GM18873 (cell line): ENCODE data around the gene TCOF1.

Experiments
- ATAC-seq: cut with Tn5 transposase; IDR thresholded peaks from one replicate; pipeline ENCODE4 v1.9.1; 2021; ENCODE audit warnings: mild to moderate bottlenecking, moderate library complexity, moderate number of reproducible peaks; ENCODE audit not compliant: unreplicated experiment, low FRiP score

Gene TCOF1

DNA sequence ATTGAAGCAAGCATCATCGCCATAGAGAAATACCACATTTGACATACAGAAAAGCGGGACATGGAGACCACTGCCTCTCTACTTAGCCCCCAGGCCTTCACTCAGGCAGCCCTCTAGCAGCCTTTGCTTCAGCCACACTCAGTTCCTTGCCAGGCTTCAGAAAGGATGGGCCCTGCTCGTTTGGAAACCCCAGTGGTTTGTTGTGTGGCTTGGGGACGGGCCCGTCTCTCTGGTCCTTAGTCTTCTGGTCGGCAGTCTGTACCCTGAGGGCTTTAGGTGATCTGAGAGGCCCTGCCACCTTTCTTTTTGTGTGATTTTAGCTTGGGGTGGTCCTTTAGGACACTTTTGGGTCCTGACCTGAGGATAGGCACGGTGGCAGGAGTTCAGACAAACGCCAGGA, 33.7 kb upstream of the TCOF1 start:
- no peak for ATAC-seq

- no peak for ATAC-seq
Observed at GRCh38 chr5:150325426-150325825, 32.1 kb upstream of the TCOF1 start.

GRCh38 chr5:150326707-150327106, 30.8 kb upstream of the TCOF1 start:
- no peak for ATAC-seq

- ATAC-seq = no peak
Observed at GRCh38 chr5:150327139-150327538, 30.4 kb upstream of the TCOF1 start.

DNA sequence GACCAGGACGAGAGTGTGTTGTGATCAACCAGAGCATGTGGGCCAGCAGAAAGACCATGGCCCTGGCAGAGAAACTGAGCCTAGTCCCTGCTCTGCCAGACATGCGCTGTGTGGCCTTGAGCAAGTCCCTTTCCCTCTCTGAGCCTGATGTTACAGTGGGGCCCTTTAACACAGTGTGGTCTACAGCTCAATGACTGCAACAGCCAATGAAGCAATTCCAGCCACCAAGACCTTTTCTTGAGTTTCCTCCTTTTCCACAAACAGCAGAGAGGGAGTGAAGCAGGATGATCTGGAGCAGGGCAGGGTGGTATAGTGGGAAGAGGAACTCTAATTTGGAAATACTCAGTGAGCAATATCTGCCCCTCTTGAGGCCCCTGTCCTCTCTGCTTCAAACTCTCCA, 29.0 kb upstream of the TCOF1 start:
- no peak for ATAC-seq

DNA sequence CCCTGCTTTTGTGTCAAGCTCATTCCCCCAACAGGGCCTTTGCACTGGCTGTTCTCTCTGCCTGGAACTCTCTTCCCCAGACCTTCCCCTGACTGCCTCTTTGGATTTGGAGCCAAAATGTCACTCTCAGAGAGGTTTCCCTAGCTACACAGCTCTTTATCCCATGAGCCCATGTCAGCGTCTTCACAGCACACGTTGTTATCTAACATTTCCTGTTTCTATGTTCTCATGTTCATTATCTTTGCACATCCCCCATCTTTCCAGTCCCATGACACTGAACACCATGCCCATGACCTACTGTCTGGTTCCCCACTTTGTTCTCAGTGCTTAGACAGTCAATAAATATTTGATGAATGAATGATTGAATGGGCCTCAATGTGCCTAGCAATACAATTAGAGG, 28.5 kb upstream of the TCOF1 start:
- ATAC-seq = no peak

DNA sequence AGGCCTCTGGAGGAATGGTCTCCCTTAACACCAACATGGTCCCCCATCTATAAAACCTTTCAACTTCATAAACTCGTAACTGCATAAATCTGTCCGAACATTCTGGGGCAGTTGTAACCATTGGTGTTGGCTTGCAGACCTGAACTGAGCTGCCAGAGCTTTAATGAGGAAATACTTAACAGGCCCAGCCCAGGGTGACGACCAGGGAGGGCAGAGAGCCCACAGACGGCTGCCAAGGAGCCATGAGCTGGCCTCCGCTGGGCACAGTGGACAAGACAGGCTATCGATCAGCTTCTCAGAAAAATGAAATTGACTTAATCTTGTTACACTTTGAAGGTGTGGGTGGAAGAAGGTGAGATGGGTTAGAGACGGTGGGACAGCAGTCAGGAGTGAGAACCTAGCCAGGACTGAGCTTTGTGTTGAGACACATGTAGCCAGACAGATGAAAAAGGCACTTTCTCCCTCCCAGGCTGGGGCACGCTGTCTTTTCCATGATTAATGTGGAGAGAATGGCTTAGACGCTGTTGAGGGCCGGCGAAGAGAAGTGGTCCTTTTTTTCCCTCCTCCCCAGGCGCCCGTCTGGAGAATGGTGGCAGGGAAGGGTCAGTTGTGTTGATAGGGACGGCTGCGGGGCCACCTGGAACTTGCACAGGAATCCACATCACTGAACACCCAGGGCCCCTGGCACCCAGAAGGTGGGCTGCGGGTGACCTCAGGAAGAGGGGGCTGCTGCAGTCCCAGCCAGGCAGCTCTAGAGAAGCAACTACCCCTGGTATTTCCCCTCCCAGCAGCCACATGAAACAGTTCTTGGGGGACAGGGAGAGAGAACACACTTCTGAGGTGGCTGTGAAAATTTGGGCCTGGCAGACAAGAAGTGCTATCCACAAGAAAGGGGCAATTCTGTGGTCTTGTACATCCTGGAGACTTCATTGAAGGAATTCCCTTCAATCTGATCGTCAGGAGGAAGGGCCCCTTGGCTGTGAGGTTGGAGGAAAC, 27.3 kb upstream of the TCOF1 start:
- ATAC-seq = no peak

DNA sequence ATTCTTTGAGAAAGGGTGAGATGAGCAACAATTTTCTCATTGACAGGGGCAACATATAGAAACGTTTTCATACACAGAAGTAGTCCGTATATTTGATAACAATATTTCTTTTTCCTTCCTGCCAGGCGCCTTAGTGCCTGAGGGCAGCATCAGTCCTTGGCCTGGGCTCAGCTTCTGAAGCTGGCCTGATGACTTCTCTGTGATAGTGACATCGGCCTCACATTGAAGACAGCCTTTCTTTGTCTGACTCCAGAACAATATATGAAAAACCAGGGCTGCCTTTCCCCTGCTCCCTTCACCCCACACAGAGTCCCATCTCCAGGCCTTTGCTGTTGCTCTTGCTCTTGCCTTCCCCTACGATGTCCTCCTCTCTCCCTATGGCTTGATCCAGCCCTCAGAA, 24.1 kb upstream of the TCOF1 start:
- no peak for ATAC-seq

- ATAC-seq = no peak
Observed at GRCh38 chr5:150335778-150336177, 21.7 kb upstream of the TCOF1 start.

DNA sequence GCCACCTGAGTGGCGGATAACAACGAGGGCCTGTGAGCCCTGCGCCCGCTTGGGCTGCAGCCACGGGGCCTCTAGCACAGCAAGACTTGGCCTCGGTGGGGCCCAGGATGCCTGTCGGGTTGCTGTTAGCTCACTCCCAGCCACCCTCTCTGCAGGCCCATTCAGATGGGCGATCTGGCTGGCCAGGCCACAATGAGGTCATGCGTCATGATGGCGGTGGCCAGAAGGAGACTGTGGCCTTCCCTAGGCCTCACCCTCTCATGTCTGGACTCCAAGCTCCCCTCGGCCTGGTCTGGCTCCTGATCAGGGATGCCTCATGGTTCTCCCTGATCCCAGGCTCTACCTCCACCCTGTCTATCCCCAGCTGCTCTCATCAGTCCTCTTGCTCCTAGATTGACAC, 19.0 kb upstream of the TCOF1 start:
- no peak for ATAC-seq

DNA sequence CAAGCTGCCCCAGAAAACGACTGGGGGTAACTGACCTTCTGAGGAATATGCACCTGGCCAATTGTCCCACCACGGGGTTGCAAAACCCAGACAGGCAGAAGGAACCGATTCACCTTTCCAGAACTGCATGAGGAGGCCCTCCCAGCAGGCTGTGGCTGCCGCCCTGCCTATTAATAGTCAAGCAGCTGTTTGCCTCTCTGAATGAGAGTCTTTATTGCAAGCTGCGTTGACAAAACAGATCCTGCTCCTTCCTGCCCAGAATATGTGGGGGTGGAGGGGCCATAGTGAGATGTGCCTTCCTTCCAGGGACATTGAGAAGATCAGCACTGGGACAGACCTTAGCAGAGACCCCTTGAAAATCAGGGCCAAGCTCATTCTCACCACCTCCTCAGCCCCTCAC, 18.3 kb upstream of the TCOF1 start:
- no peak for ATAC-seq

DNA sequence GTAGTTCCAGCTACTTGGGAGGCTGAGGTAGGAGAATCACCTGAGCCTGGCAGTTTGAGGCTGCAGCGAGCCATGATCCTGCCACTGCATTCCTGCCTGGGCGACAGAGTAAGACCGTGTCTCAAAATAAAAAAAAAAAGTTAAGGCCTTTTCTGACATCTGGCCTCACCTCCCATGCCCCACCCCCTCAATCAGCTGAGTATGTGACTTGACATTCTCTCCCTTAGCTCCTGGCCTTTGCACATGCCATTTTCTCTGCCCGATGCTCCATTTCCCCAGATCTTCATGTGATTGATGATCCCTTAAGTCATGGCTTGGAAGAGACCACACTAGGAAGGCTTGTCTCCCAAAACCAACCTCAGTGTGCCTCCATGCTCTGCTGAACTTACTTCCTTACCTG, 17.7 kb upstream of the TCOF1 start:
- ATAC-seq = no peak

DNA sequence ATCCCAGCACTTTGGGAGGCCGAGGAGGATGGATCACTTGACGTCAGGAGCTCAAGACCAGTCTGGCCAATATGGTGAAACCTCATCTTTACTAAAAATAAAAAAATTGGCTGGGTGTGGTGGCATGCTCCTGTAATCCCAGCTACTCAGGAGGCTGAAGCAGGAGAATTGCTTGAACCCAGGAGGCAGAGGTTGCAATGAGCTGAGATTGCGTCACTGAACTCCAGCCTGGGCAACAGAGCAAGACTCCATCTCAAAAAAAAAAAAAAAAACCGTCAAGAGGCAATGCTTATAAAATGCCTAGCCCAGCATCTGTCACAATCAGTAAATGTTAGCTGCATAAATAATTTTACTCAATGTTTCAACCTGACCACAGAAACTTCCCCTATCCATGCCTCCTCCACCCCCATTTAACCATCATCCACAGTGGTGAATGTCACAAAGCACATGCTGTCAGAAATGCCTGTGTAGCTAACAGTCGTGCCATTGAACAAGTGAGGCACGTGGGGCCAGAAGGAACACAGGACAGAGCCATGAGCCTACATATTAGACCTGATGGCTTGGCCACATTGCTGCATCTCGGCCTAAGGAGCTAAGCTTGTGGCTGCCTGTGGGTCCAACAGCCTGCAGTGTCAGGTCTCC, 16.8 kb upstream of the TCOF1 start:
- ATAC-seq = no peak

- no peak for ATAC-seq
Observed at GRCh38 chr5:150341331-150341730, 16.2 kb upstream of the TCOF1 start.

DNA sequence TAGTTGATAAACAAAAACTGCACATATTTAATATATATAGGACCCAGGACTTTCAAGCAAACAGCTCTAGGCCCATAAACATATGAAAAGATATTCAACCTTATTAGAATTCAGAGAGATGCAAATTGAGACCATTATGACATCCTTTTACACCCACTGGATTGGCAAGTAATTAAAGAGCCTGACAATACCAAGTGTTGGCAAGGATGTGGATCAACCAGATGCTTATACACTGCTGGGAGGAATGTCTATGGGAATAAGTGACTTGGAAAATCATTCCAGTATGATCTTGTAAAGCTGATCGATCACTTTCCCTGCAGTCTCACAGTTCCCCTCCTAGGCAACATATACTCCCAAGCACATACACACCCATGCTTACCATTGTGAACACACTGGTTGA, 15.5 kb upstream of the TCOF1 start:
- no peak for ATAC-seq

DNA sequence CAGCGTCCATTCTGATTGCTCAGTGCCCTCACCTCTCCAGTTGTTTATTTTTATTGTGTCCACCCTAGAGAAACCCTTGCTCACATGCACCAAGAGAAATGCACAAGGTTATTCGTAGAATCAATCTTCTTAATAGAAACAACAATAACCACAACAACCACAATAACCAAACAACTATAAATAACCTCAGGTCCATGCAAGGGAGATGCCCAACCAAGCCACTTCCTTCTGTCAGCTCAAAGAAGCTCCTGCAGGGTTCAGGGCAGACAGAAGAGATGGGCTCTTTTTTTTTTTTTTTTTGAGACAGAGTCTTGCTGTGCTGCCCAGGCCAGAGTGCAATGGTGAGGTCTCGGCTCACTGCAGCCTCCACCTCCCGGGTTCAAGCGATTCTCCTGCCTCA, 14.9 kb upstream of the TCOF1 start:
- no peak for ATAC-seq

DNA sequence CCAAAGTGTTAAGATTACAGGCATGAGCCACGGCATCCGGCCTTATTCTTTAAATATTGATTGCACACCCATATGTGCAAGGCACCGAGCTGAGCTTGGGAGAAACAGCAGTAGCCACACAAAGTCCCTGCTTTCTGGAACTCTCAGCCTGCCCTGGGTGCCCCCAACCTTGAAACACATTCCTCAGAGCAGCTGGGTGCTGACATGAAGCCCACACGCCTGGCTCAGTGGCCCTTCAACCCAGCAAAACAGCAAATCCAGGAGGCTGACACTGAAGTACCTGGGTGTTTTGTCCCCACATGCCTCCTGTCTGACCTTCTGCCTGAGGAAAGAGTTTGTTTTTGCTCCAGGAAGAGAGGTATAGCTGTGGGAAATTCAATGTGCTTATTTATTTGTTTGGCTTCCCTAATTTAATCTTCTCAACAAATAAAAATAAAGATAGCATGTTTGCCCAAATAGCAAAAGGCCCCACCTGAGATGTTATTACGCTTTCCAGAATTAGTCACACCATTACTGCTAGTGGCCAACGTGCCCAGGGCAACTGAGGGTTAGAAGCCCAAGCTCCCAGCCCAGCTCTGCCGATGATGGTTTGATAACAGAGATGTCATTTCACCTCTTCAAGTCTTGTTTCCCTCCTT, 13.4 kb upstream of the TCOF1 start:
- ATAC-seq = no peak

DNA sequence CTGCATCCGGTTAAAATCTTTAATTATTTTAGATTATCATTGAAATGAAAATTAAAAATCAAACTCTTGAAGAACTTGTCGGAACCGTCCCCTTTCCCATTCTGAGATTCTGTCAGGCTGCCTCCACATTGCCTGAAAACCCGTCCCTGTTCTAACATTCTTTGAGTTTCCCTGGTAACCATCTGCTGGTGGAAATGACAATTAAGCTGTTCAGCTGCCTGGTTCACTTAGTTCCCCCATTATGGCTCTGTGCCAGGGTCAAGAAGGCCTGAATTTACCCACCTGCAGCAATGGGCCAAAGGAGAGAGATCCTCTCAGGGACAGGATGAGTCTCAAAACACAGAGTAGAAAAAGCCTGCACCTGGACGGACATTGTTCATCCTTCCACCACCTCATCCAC, 11.8 kb upstream of the TCOF1 start:
- ATAC-seq = no peak

DNA sequence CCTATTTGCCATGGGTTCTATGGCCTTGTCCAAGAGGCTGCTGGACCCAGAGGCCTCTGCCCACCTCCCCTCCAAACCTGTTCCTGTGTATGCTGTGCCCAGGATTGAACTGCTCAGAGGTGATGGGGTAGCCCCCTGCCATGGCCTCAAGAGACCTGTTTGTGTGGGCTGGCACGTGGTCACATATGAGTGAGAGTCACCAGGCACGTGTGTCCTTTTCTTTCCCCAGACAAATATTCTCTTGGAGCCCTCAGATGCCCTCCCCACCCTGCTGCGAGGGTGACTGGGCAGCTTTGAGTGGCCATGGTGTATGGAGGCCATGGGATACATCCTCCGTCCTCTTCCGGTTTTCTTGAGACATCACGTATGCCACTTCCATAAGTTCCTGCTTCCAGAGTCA, 10.9 kb upstream of the TCOF1 start:
- no peak for ATAC-seq

DNA sequence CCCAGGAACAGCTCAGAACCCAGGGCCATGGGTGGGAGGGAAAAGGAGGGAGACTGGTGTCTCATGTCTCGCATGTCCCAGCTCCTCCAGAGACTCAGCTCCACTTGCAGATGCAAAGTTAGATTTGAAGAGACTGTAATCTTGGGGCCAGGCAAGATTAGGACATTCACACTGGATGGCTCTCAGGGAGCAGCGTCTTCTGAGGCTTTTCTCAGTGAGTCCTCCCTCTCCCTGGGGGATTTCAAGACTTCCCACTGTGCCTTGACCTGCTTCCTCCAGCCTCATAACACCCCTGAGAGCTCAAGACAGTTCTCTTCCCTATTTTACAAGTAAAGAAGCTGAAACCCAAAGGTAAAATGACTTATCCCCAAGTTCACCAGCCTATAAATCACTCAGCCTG, 10.5 kb upstream of the TCOF1 start:
- ATAC-seq = no peak

DNA sequence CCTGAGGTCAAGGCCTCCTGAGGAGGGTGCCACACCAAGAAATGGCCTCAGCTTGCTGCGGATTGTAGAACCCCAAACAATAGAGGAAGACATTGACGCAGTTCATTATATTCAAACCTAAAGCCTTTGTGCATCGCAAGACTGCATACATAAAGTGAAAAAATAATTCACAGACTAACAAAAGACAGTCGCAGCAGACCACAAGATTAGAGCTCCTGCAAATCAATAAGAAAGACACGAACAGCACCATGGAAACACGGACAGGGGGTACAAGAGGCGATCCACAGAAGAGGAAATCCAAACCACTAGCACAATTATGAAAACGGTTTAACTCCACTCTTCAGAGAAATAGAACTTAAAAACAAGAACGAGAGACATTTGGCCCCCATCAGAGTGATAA, 10.0 kb upstream of the TCOF1 start:
- no peak for ATAC-seq
